LoVo (cell line): ENCODE measurements around the gene MYO19.
A peak's percentile ranks its signal among the peaks of the same experiment; 100 is the strongest.

Experiments used
- DNase-seq: peaks from one replicate; pipeline ENCODE4 v3.0.0-alpha.2; 2016; ENCODE audit warnings: low spot score

Gene MYO19

GRCh38 chr17:36534840-36535668 is at the start of gene MYO19, which contains the start of gene PIGW:
Gene MYO19 (minus strand): TSS chr17:36534868. CDS start chr17:36532538, 2,330 bp downstream.
Gene PIGW (plus strand): TSS chr17:36534987. CDS start chr17:36537102, 2,115 bp downstream.
- DNase-seq, result peak; percentile 92

GRCh38 chr17:36583787-36584186 is 49.1 kb upstream of the MYO19 start:
- DNase-seq, result no peak

DNA sequence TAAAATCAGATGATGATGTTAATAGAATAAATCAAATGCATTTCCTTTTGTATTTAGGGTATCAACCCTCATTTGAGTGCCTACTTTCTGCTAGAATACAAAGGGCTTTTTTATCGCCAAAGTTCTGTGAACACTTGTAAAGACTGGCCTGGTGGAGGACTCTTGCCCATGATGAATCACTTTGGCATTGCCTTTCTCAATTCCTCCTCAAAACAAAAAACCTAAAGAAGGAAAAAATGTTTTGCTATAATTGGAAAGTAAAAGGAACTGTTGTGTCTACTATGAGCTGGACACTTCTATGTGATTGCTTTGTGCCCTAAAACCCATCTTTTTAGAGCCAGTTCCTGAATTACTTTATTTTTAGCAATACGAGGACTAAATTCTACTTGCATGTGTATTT is 44.0 kb upstream of the MYO19 start:
- no peak for DNase-seq

DNA sequence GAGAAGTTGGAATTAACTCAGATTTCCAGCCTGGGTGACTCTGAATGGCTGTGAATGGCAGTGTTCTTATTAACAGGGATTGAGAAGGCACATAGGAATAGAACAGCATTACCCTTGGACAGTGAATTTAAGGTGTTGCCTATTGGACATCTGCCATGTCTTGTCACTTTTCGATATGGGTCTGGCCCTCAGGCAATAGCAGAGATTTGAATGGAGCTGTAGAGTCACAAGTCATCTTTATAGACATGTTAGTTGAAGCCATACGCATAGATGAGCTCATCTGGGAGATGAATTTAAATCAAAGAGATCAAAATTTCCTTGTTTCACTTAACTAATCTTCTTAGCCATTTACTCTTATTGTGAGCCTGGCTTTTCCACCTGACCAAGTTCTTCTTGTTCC is 42.1 kb upstream of the MYO19 start:
- DNase-seq, result no peak

DNA sequence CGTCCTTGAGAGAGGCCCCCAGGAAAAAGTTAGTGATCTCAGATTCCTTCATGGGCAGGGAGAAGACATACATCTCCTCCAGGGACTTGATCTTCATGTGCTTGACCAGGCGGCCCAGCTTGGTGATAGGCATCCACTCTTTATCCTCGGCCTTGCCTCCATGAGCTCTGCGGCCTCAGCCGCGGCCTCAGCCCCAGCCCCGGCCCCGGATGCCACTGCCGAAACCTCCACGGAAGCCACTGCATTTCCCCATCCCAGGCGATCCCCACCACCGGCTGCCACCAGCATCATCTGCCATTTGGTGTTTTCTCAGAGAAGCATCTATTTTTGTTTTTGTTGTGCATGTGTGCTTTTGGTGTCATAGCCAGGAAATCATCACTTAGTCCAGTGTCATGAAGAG is 40.4 kb upstream of the MYO19 start:
- DNase-seq, result no peak

DNA sequence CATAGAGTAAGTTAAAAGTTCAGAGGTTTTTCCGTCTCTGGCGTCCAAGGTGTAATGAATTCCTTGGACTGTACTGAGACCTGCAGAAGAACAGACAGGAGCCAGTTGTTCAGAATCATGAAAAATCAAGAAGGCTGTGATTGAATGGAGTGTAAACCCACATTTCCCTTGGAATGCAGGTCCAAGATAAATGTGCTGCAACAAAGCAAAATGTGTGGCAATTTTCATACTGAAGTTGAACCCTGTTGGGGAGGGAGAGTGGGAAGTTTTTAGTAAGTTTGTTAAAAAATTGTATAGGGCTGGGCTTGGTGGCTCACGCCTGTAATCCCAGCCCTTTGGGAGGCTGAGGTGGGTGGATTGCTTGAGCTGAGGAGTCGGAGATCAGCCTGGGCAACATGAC is 31.4 kb upstream of the MYO19 start:
- DNase-seq, result no peak

- no peak for DNase-seq
Observed at GRCh38 chr17:36553459-36553858, 18.8 kb upstream of the MYO19 start.

DNA sequence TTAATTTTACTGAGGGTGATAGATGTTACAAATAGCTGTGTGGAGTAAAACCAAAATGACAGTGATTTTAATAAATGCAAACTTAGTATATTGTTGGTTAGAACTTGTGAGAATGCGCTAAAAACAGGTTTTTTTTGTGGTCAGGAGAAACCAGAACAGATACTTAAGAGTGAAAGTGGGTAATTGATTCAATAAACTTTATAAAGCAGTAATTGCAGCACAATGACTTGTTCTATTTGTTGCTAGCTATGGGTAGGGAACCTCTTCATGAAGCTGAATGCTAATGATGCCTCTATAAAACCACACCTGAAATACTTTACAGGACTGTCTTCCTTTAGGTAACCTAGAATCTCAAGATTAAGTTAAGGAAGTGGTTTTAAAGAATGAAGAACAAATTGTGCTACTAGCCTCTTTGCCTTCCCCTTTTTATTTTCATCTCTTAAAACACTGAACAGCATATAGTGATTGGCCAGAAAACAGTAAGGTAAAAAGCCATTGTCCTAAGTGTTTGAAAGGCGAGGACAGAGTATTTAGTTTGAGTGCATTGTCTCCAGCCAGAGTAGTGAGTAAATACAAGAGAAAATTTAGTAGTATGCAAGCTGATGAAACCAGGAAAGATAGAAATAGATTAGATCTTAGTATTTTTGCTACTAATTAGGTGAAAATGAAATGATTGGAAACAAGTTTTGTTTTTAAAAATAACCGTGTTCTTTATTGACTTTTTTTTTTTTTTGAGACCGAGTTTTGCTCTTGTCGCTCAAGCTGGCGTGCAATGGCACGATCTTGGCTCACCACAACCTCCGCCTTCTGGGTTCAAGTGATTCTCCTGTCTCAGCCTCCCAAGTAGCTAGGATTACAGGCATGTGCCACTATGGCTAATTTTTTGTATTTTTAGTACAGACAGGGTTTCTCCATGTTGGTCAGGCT is 16.1 kb upstream of the MYO19 start:
- DNase-seq, result no peak

- no peak for DNase-seq
Observed at GRCh38 chr17:36547776-36548175, 13.1 kb upstream of the MYO19 start.

DNA sequence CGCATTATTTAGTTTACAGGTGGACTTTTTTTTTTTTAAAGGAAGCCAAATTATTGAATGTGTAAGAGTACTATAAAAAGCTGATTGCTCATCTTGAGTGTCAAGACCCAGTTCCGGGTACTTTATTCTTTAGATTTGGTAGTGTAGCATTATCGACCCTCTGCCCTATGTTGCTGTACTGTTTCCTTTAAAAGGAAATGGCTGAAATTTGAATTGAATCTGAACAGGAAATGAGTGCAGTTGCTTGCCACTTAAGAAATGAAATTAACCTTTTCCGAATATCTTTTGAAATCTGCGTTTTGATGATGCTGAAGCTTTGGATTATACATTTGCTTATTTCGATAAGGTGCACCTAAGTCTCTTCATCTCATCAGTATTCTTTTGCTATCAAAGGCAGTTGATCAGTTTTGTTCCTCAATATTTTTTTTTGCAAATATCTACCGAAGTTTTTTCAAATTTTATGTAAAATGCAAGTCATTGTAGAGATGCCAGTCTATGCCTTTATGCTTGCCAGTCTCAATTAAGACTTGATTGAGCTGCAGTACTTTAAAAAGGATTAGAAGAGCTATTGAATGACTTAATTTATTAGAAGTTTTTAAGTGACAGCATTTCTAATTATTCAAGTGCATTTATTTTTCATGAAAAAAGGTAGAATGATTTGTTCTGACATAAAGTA is 11.9 kb upstream of the MYO19 start:
- no peak for DNase-seq

GRCh38 chr17:36545465-36546417 is 11.1 kb upstream of the MYO19 start:
- peak; percentile 97 for DNase-seq

DNA sequence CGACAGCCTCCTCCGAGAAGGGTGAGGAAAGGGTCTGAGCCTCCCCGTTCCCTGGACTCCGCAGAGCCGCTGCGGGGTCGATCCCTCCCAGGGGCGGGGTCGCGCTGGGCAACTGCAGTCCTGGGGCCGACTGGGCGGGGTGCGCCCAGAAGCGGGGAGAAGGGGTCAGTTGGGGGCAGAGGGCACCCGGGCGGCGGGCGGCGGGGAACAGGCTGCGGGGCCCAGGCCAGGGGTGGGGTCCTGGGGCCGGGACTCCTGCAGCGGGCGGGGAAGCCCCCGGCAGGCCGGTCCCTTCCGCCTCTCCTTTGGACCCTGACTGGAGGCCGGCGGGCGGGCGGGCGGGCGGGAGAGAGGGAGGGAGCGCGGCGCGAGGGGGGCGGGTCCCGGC is 10.4 kb upstream of the MYO19 start:
- no peak for DNase-seq

GRCh38 chr17:36544307-36545076 is 9.8 kb upstream of the MYO19 start, which contains the start of gene GGNBP2:
Gene GGNBP2 (plus strand): TSS chr17:36544919. CDS start chr17:36545725, 806 bp downstream.
- peak; percentile 92 for DNase-seq

- DNase-seq, result peak; percentile 43
Observed at GRCh38 chr17:36544044-36544306, 9.3 kb upstream of the MYO19 start.

- no peak for DNase-seq
Observed at GRCh38 chr17:36542755-36543154, 8.1 kb upstream of the MYO19 start.

DNA sequence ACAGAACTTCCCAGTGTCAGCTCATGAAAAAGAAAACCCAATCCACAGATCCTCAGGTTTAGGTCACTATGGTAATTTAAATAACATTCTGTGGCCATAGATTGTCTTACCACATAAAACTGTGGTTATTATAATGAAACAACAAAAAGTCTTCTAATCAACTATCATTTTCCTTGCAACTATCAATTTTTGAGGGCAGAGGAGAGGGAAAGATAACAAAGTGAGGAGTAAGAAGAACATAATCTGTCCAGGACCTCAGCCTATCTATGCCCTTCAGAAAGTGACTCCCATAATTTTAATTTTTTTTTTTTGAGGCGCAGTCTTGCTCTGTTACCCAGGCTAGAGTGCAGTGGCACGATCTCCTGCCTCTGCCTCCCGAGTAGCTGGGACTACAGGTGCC is 6.0 kb upstream of the MYO19 start:
- DNase-seq, result no peak

- DNase-seq, result no peak
Observed at GRCh38 chr17:36535669-36536081, 1.0 kb upstream of the MYO19 start.

DNA sequence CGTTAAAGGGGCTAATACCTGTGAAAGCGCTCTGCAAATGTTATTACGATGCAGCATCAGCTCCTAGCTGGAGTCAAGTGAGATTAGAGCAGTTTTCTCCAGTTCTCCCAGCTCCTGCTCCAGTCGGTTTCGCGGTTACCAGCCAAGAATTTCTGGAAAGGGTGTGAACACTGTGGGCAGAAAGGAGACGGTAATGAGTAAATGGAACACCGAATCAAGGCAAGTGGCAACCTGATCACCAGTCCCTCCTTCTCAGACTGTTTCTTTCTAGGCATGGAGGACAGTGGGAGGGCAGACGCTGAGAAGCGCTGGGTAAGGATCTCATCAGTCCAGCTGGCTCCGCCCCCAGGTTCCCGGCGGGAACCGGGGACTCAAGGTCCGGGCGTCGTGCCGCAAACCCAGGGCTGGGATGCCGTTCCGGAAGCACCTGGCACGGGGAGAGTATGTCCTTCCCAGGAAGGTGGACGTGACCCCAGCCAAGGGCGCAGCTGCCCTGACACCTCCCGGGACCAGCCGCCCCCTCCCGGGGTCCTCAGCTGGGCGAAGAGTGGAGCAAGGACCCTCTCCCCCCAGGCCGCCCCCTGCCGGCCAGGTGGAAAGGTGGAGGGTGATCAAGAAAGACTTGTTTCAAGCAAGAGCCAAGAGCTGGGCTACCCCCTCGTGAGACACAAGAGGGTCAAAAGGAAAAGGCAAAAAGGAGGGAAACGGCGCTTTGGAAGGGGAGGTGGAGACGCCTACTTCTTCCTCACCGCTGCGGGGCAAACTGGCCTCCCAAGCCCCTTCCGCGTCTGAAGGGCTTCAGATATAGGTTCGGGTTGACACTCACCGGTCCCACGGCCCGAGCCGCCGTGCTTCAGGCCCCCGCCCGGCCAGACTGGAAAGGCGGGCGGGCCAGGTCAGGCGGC is 481 bp downstream of the MYO19 start:
- peak; percentile 76 for DNase-seq

GRCh38 chr17:36532435-36532975 is 2.2 kb downstream of the MYO19 start:
- DNase-seq, result no peak
